ENCODE data around the gene MPP3. TPM values are rescaled to one million over a fixed set of nuclear protein-coding genes. Genes with fewer than 3 reads are reported as not detected.

MPP3 gene
- total RNA-seq, 1 donor from 2014 or later = 6.1 TPM

DNA sequence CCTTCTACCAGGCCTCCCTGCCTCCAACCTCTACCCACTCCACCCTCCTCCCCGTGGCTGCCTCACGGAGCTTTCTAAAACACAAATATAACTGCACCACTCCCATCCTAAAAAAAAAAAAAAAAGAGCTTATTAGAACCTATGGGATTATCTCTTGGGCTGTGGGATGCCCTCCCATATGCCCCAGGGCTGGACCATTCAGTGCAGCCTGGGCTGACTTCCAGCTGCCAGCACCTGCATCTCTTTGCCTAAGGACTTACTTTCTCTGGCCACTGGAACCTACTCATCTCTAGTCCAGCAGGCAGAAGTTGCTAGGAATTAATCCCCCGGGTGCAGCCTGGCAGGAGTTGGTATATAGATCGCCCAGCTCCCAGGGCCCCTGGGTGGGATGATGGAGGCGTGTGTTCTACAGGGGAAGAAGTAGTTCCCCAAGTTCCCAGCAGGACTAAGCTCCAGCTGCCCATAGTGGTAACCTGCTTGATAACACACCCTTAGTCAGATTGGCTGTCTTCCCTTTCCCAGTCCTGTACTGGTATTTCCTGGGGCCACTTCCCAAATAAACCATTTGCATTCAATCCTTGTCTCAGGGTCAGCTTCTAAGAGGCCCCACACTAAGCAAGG, 10.3 kb downstream of the MPP3 start:
- Histone ChIP-seq H3K4me3 (no peak overlapping the region), H3K27ac (no peak overlapping the region), H2AFZ (replicated peaks) (no peak overlapping the region), H3K9ac (no peak overlapping the region), H4K20me1 (ENCODE audit: low read depth) (no peaks in the 10 kb centered on the region), H3K27me3 (no peaks in the 10 kb centered on the region), H3K9me3 (ENCODE audit: low read depth) (no peaks in the 10 kb centered on the region), H3K36me3 (no peaks in the 10 kb centered on the region), H3K4me1 (no peaks in the 10 kb centered on the region), H3F3A (ENCODE audit: low read depth) (no peaks in the 10 kb centered on the region), H3K4me2 (no peak overlapping the region), H3K79me2 (ENCODE audit: low read depth) (no peaks in the 10 kb centered on the region)
- Mint-ChIP-seq H3K4me1 (no peaks in the 10 kb centered on the region), H3K27ac (no peak overlapping the region), H3K4me3 (no peak overlapping the region), H3K9me3 (no peaks in the 10 kb centered on the region), H3K27me3 (ENCODE audit: insufficient read depth, low read depth) (peaks cover 4% of the 10 kb centered on the region), H3K36me3 (no peaks in the 10 kb centered on the region)
- DNase-seq (ENCODE audit: low spot score) = no peak
- no peak for TF ChIP-seq CTCF (IDR thresholded peaks at IDR 0.05)
- no peak for TF ChIP-seq EZH2 (IDR thresholded peaks at IDR 0.05)
- no peak for TF ChIP-seq EZH2phosphoT487 (IDR thresholded peaks at IDR 0.05)

DNA sequence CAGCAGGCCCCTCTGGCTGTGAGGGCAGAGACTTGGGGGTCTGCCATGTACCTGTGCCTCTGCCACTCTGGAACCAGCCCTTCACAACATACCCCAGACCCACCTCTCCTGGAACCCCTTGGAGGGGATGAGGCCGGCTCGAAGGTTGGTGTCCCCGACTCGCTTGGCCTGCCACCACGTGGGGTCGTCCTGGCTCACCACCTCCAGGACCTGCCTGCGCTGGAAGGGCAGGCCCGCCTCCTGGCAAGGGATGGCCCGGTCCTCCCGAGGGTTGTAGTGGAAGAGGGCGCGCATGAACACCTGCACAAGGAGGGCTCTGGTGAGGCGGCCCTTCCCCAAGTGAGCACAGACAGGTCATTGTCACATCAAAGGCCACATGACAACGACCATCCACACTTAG, 12.2 kb downstream of the MPP3 start:
- no peak overlapping the region for H3K4me3 ChIP-seq
- H3F3A ChIP-seq (ENCODE audit: low read depth) = no peaks in the 10 kb centered on the region
- Mint-ChIP-seq H3K9me3 (no peaks in the 10 kb centered on the region), H3K4me3 (no peak overlapping the region), H3K27me3 (ENCODE audit: insufficient read depth, low read depth) (peaks cover 4% of the 10 kb centered on the region), H3K4me1 (no peaks in the 10 kb centered on the region), H3K27ac (no peak overlapping the region), H3K36me3 (no peaks in the 10 kb centered on the region)
- H3K9ac ChIP-seq = no peak overlapping the region
- H3K79me2 ChIP-seq (ENCODE audit: low read depth) = no peaks in the 10 kb centered on the region
- H3K9me3 ChIP-seq (ENCODE audit: low read depth) = no peaks in the 10 kb centered on the region
- no peak for DNase-seq (ENCODE audit: low spot score)
- H3K36me3 ChIP-seq = no peaks in the 10 kb centered on the region
- no peaks in the 10 kb centered on the region for H4K20me1 ChIP-seq (ENCODE audit: low read depth)
- H3K4me2 ChIP-seq = no peak overlapping the region
- H2AFZ ChIP-seq (replicated peaks) = no peak overlapping the region
- no peaks in the 10 kb centered on the region for H3K4me1 ChIP-seq
- H3K27ac ChIP-seq = no peak overlapping the region
- no peaks in the 10 kb centered on the region for H3K27me3 ChIP-seq
- TF ChIP-seq EZH2 (IDR thresholded peaks at IDR 0.05) = no peak
- no peak for TF ChIP-seq CTCF (IDR thresholded peaks at IDR 0.05)
- no peak for TF ChIP-seq EZH2phosphoT487 (IDR thresholded peaks at IDR 0.05)

DNA sequence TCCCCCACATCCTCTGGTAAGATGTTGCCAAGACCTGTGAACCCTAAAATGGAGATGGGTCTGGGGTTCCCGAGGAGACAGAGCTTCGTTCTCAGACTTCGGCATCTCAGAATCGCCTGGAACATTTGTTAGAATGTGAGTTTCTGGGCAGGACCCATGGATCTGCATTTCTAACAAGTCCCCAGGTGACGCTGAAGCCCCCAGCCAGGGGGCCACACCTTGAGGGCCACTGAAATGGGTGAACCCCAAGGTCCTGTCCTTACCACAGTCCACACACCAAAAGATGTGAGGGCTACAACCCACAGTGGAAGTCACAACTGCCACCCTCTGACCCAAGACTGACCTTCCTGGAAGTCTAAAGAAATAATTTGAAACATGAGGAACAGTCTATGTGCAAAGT, 14.0 kb downstream of the MPP3 start:
- TF ChIP-seq CTCF (IDR thresholded peaks at IDR 0.05) (no peak), EZH2 (IDR thresholded peaks at IDR 0.05) (no peak), EZH2phosphoT487 (IDR thresholded peaks at IDR 0.05) (no peak)
- no peaks in the 10 kb centered on the region for H3K9me3 ChIP-seq (ENCODE audit: low read depth)

More for the DNA sequence above, 14.0 kb downstream of the MPP3 start:
- Histone ChIP-seq H3K4me3 (no peak overlapping the region), H4K20me1 (ENCODE audit: low read depth) (no peaks in the 10 kb centered on the region), H3K79me2 (ENCODE audit: low read depth) (no peaks in the 10 kb centered on the region), H3K9ac (no peak overlapping the region), H3K27me3 (no peaks in the 10 kb centered on the region), H3K4me1 (no peaks in the 10 kb centered on the region), H3K27ac (no peak overlapping the region), H2AFZ (replicated peaks) (no peak overlapping the region), H3K36me3 (no peaks in the 10 kb centered on the region), H3F3A (ENCODE audit: low read depth) (no peaks in the 10 kb centered on the region), H3K4me2 (no peak overlapping the region)
- no peak overlapping the region for H3K4me3 Mint-ChIP-seq
- no peaks in the 10 kb centered on the region for H3K27me3 Mint-ChIP-seq (ENCODE audit: insufficient read depth, low read depth)
- H3K4me1 Mint-ChIP-seq = no peaks in the 10 kb centered on the region
- no peaks in the 10 kb centered on the region for H3K9me3 Mint-ChIP-seq
- H3K36me3 Mint-ChIP-seq = no peaks in the 10 kb centered on the region
- no peak for DNase-seq (ENCODE audit: low spot score)
- no peak overlapping the region for H3K27ac Mint-ChIP-seq

Measured in neural progenitor cell (in vitro differentiated cells).